ENCODE results near the gene CLASP2. TPM values are rescaled to one million over a fixed set of nuclear protein-coding genes. Genes with fewer than 3 reads are reported as not detected.

CLASP2 gene
- polyA plus RNA-seq, 1 donor (not counting 4 experiments of a cell fraction or from before 2014, with no cell fraction given), result 49.5 TPM

- no peaks in the 10 kb centered on the region for H3K9me1 ChIP-seq (ENCODE audit: control insufficient read depth, extremely low read depth, insufficient read depth, low read length)
- dilution Hi-C loops (cut with MboI; ENCODE audit: extremely low pct_ligation_motif_present, low sequenced_read_pairs), result no loop called here
- H3K4me3 ChIP-seq (ENCODE audit: control insufficient read depth in 2 of 3, extremely low read depth in 1 of 3, insufficient read depth in 2 of 3, low read depth in 1 of 3, low read length in 3 of 3), result no peak overlapping the region
- H3K36me3 ChIP-seq (ENCODE audit: control insufficient read depth in 2 of 2, extremely low read depth in 1 of 2, insufficient read depth in 2 of 2, low read length in 2 of 2), result peaks cover 0 to 5% of the 10 kb centered on the region in 2 experiments
- H3K9ac ChIP-seq (ENCODE audit: control insufficient read depth, extremely low read depth, insufficient read depth, low read length), result no peak overlapping the region
- H3K4me1 ChIP-seq (ENCODE audit: control insufficient read depth, extremely low read depth, insufficient read depth, low read length), result no peaks in the 10 kb centered on the region
- H4K20me1 ChIP-seq (ENCODE audit: control insufficient read depth, extremely low read depth, insufficient read depth, low read length), result no peaks in the 10 kb centered on the region
- peaks cover 31% of the 10 kb centered on the region for H3K79me2 ChIP-seq (ENCODE audit: control insufficient read depth, insufficient read depth, low read length)
- H3K4me2 ChIP-seq (ENCODE audit: control insufficient read depth, extremely low read depth, insufficient read depth, low read depth, low read length), result no peak overlapping the region
- no peak overlapping the region for H2AFZ ChIP-seq (ENCODE audit: control insufficient read depth, low read length)
- H3K27ac ChIP-seq (ENCODE audit: control insufficient read depth, insufficient read depth, low read length), result no peak overlapping the region
- FAIRE-seq (no peak), DNase-seq (ENCODE audit: low read depth, low spot score) (no peak)
- no peaks in the 10 kb centered on the region for H3K27me3 ChIP-seq (ENCODE audit: control insufficient read depth, extremely low read depth, insufficient read depth, low read length)
- TF ChIP-seq, protein P1, sequence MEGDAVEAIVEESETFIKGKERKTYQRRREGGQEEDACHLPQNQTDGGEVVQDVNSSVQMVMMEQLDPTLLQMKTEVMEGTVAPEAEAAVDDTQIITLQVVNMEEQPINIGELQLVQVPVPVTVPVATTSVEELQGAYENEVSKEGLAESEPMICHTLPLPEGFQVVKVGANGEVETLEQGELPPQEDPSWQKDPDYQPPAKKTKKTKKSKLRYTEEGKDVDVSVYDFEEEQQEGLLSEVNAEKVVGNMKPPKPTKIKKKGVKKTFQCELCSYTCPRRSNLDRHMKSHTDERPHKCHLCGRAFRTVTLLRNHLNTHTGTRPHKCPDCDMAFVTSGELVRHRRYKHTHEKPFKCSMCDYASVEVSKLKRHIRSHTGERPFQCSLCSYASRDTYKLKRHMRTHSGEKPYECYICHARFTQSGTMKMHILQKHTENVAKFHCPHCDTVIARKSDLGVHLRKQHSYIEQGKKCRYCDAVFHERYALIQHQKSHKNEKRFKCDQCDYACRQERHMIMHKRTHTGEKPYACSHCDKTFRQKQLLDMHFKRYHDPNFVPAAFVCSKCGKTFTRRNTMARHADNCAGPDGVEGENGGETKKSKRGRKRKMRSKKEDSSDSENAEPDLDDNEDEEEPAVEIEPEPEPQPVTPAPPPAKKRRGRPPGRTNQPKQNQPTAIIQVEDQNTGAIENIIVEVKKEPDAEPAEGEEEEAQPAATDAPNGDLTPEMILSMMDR (optimal IDR thresholded peaks at IDR 0.05 in 1 of 3, IDR thresholded peaks at IDR 0.05 in 1 of 3, conservative IDR thresholded peaks at IDR 0.05 in 1 of 3; ENCODE audit: extremely low read depth in 1 of 3, insufficient read depth in 2 of 3, low read length in 3 of 3), result no peak
- no peak for TF ChIP-seq EZH2 (IDR thresholded peaks at IDR 0.05; ENCODE audit: low read length)
- no peaks in the 10 kb centered on the region for H3K9me3 ChIP-seq (ENCODE audit: control insufficient read depth, low read depth, low read length)
These were observed 23.1 kb downstream of the CLASP2 start for GRCh38 chr3:33694944-33695343.

GRCh38 chr3:33690341-33690740, 27.7 kb downstream of the CLASP2 start:
- Histone ChIP-seq H3K9me1 (ENCODE audit: control insufficient read depth, extremely low read depth, insufficient read depth, low read length) (no peaks in the 10 kb centered on the region), H3K27me3 (ENCODE audit: control insufficient read depth, extremely low read depth, insufficient read depth, low read length) (no peaks in the 10 kb centered on the region), H3K36me3 (ENCODE audit: control insufficient read depth in 2 of 2, extremely low read depth in 1 of 2, insufficient read depth in 2 of 2, low read length in 2 of 2) (peaks cover 0 to 4% of the 10 kb centered on the region in 2 experiments), H3K4me2 (ENCODE audit: control insufficient read depth, extremely low read depth, insufficient read depth, low read depth, low read length) (no peak overlapping the region), H2AFZ (ENCODE audit: control insufficient read depth, low read length) (no peak overlapping the region), H3K27ac (ENCODE audit: control insufficient read depth, insufficient read depth, low read length) (no peak overlapping the region), H3K9me3 (ENCODE audit: control insufficient read depth, low read depth, low read length) (no peaks in the 10 kb centered on the region), H3K4me1 (ENCODE audit: control insufficient read depth, extremely low read depth, insufficient read depth, low read length) (peaks cover 5% of the 10 kb centered on the region), H3K79me2 (ENCODE audit: control insufficient read depth, insufficient read depth, low read length) (peaks cover 6% of the 10 kb centered on the region), H4K20me1 (ENCODE audit: control insufficient read depth, extremely low read depth, insufficient read depth, low read length) (no peaks in the 10 kb centered on the region), H3K4me3 (ENCODE audit: control insufficient read depth in 2 of 3, extremely low read depth in 1 of 3, insufficient read depth in 2 of 3, low read depth in 1 of 3, low read length in 3 of 3) (no peak overlapping the region), H3K9ac (ENCODE audit: control insufficient read depth, extremely low read depth, insufficient read depth, low read length) (no peak overlapping the region)
- TF ChIP-seq EZH2 (IDR thresholded peaks at IDR 0.05; ENCODE audit: low read length), result no peak
- TF ChIP-seq, protein P1 (optimal IDR thresholded peaks at IDR 0.05 in 1 of 3, IDR thresholded peaks at IDR 0.05 in 1 of 3, conservative IDR thresholded peaks at IDR 0.05 in 1 of 3; ENCODE audit: extremely low read depth in 1 of 3, insufficient read depth in 2 of 3, low read length in 3 of 3), result no peak
- FAIRE-seq, result no peak
- no peak for DNase-seq (ENCODE audit: low read depth, low spot score)
- dilution Hi-C loops (cut with MboI; ENCODE audit: extremely low pct_ligation_motif_present, low sequenced_read_pairs), result no loop called here

All from keratinocyte (primary cell).